ENCODE results near the gene COPS4. TPM values are rescaled to one million over a fixed set of nuclear protein-coding genes. Genes with fewer than 3 reads are reported as not detected.

The COPS4 gene
- total RNA-seq, 1 experiment from 2014 or later, result 58.3 TPM

DNA sequence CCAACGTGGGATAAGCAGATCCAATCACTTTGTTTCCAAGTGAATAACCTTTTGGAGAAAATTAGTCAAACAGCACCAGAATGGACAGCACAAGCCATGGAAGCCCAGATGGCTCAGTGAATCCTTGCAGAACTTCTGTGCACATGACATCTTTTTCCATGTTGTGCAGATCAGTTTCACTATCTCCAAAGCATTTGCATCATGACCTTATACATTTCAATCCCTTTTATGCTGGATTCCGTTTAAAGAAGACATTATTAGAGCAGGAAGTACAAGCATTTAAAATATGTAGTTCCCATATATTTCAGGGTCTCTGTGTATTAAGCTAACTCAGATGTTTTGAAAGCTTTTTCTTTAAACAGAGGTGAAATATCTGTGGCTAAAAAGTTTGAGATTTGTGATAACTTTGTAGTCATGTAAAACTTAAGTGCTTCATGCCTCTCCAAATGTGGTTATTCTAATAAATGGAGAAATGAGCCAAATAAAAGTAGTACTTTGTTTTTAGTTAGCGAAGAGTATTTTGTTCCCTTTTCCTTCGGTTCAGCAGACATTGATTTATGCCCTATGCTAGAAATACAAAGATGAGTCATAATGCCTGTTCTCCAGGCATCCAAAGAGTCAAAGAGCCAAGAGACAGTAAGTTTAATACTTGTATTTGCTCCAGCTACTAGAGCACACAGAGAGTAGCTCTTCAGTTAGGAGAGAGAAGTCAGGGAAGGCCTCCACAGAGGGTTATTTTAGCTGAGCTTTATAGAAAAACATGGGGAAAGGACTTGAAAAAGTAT is 40.5 kb downstream of the COPS4 start:
- BruUV-seq (replicated peaks), result no TSS peak
- Histone ChIP-seq H3K9me2 (replicated peaks; ENCODE audit: low read length) (no peaks in the 10 kb centered on the region), H3K9me3 (ENCODE audit: low read length) (no peaks in the 10 kb centered on the region), H3K27me3 (ENCODE audit: low read length) (no peaks in the 10 kb centered on the region), H3K79me2 (ENCODE audit: low read length) (no peaks in the 10 kb centered on the region), H3K36me3 (ENCODE audit: low read depth, low read length) (peaks cover 3% of the 10 kb centered on the region; the same call in 1 of the 2 replicates), H3F3A (ENCODE audit: low read length, unreplicated experiment) (no peaks in the 10 kb centered on the region), H3K27ac (ENCODE audit: low read length) (no peak overlapping the region), H3K9ac (ENCODE audit: low read length) (no peak overlapping the region), H3K4me1 (ENCODE audit: insufficient read depth, low read length) (peaks cover 16% of the 10 kb centered on the region), H3K4me2 (ENCODE audit: low read length) (no peak overlapping the region), H3K4me3 (ENCODE audit: low read length) (no peak overlapping the region), H2AFZ (ENCODE audit: low read length) (no peak overlapping the region), H4K20me1 (ENCODE audit: low read length) (no peaks in the 10 kb centered on the region)
- POLR2A ChIA-PET (ENCODE audit: unreplicated experiment), result no interaction called here
- CTCF ChIA-PET, result no interaction called here
- peak; percentile 44 for ATAC-seq
- peak; percentile 6 for DNase-seq
- intact Hi-C loops (cut with micrococcal nuclease), result loop anchor here (2.0 kb wide), 1 partner anchor 185 kb away; no protein-coding TSS in a partner anchor
- TF ChIP-seq EZH2 (IDR thresholded peaks at IDR 0.05; ENCODE audit: low read length, unreplicated experiment) (no peak), EZH2phosphoT487 (IDR thresholded peaks at IDR 0.05; ENCODE audit: borderline replicate concordance, low read length) (no peak), CTCF (conservative IDR thresholded peaks at IDR 0.05; ENCODE audit: low read depth, low read length) (no peak)

DNA sequence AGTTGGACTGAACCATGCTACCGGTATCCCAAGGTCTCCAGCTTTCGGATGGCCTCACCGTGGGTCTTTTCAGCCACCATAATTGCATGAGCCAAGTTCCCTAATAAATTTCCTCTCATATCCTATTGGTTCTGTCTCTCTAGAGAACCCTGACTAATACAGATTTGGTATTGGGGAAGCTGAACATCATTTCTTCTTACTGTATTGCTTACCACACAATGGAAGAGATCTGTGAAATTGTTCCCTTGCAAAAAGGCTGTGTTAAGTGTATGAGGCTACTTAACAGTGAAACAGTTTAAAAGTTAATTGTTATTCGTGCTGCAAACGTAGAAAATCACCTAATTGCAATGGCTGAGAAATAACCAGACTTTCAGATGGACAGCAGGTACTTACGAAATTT is 45.6 kb downstream of the COPS4 start:
- ChIA-PET CTCF (no interaction called here), POLR2A (ENCODE audit: unreplicated experiment) (no interaction called here)
- peaks cover 13% of the 10 kb centered on the region for H3K4me1 ChIP-seq (ENCODE audit: insufficient read depth, low read length)
- H3K9ac ChIP-seq (ENCODE audit: low read length), result no peak overlapping the region
- no peaks in the 10 kb centered on the region for H3K27me3 ChIP-seq (ENCODE audit: low read length)
- no peaks in the 10 kb centered on the region for H3K9me2 ChIP-seq (replicated peaks; ENCODE audit: low read length)
- peaks cover 3% of the 10 kb centered on the region; the same call in 1 of the 2 replicates for H3K36me3 ChIP-seq (ENCODE audit: low read depth, low read length)
- H3K9me3 ChIP-seq (ENCODE audit: low read length), result no peaks in the 10 kb centered on the region
- H3K27ac ChIP-seq (ENCODE audit: low read length), result no peak overlapping the region
- H2AFZ ChIP-seq (ENCODE audit: low read length), result no peak overlapping the region
- TF ChIP-seq EZH2 (IDR thresholded peaks at IDR 0.05; ENCODE audit: low read length, unreplicated experiment) (no peak), CTCF (conservative IDR thresholded peaks at IDR 0.05; ENCODE audit: low read depth, low read length) (no peak), EZH2phosphoT487 (IDR thresholded peaks at IDR 0.05; ENCODE audit: borderline replicate concordance, low read length) (no peak)
- no peaks in the 10 kb centered on the region for H4K20me1 ChIP-seq (ENCODE audit: low read length)
- ATAC-seq (no peak), DNase-seq (no peak)
- H3K4me2 ChIP-seq (ENCODE audit: low read length), result no peak overlapping the region
- H3K4me3 ChIP-seq (ENCODE audit: low read length), result no peak overlapping the region
- H3K79me2 ChIP-seq (ENCODE audit: low read length), result no peaks in the 10 kb centered on the region
- no peaks in the 10 kb centered on the region for H3F3A ChIP-seq (ENCODE audit: low read length, unreplicated experiment)
- intact Hi-C loops (cut with micrococcal nuclease), result no loop called here
- no TSS peak for BruUV-seq (replicated peaks)

GRCh38 chr4:83082777-83083176 is 47.8 kb downstream of the COPS4 start:
- TF ChIP-seq EZH2 (IDR thresholded peaks at IDR 0.05; ENCODE audit: low read length, unreplicated experiment), result no peak
- TF ChIP-seq CTCF (conservative IDR thresholded peaks at IDR 0.05; ENCODE audit: low read depth, low read length), result no peak
- Histone ChIP-seq H2AFZ (ENCODE audit: low read length) (no peak overlapping the region), H3K4me1 (ENCODE audit: insufficient read depth, low read length) (peaks cover 10% of the 10 kb centered on the region), H3K4me3 (ENCODE audit: low read length) (no peak overlapping the region), H3K9me2 (replicated peaks; ENCODE audit: low read length) (no peaks in the 10 kb centered on the region), H3K4me2 (ENCODE audit: low read length) (no peak overlapping the region), H3K9me3 (ENCODE audit: low read length) (no peaks in the 10 kb centered on the region), H3K79me2 (ENCODE audit: low read length) (no peaks in the 10 kb centered on the region), H4K20me1 (ENCODE audit: low read length) (no peaks in the 10 kb centered on the region), H3K27ac (ENCODE audit: low read length) (no peak overlapping the region), H3K36me3 (ENCODE audit: low read depth, low read length) (no peaks in the 10 kb centered on the region), H3K27me3 (ENCODE audit: low read length) (no peaks in the 10 kb centered on the region), H3K9ac (ENCODE audit: low read length) (no peak overlapping the region), H3F3A (ENCODE audit: low read length, unreplicated experiment) (no peaks in the 10 kb centered on the region)
- peak; percentile 72 for DNase-seq
- BruUV-seq (replicated peaks), result no TSS peak
- CTCF ChIA-PET, result interaction anchor here (0.6 kb wide), 1 partner anchor 27 kb away, joined by 3 read pairs; no protein-coding TSS in a partner anchor
- peak; percentile 91 for ATAC-seq
- POLR2A ChIA-PET (ENCODE audit: unreplicated experiment), result no interaction called here
- intact Hi-C loops (cut with micrococcal nuclease), result no loop called here
